GM21529 (cell line): Measurements from ENCODE around the gene SYT5.

Experiments
- ATAC-seq: cut with Tn5 transposase; IDR thresholded peaks from one replicate; pipeline ENCODE4 v1.9.1; 2021; ENCODE audit not compliant: unreplicated experiment

The SYT5 gene

DNA sequence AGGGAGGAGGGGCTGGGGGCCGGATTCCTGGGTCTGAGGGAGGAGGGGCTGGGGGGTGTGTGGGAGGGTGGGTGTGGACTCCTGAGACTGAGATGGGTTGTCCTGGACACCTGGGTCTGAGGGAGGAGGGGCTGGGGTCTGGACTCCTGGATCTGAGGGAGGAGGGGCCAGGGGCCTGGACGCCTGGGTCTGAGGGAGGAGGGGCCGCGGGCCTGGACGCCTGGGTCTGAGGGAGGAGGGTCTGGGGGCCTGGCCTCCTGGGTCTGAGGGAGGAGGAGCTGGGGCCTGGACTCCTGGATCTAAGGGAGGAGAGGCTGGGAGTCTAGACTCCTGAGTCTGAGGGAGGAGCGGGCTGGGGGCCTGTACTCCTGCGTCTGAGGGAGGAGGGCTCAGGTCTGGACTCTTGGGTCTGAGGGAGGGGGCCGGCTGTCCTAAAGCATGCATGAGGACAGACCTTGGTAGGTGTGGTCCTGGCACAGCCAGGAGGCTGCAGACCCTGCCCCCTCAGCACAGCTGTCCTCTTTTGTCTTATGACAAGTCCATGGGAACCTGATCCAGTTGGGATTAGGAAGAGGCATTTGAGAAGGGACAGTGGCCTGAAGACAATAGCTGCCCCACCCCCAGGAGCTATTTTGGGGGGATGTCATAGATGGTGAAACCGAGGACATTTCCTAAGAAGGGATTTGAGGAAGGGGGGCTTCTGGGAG is 32.4 kb downstream of the SYT5 start:
- no peak for ATAC-seq

DNA sequence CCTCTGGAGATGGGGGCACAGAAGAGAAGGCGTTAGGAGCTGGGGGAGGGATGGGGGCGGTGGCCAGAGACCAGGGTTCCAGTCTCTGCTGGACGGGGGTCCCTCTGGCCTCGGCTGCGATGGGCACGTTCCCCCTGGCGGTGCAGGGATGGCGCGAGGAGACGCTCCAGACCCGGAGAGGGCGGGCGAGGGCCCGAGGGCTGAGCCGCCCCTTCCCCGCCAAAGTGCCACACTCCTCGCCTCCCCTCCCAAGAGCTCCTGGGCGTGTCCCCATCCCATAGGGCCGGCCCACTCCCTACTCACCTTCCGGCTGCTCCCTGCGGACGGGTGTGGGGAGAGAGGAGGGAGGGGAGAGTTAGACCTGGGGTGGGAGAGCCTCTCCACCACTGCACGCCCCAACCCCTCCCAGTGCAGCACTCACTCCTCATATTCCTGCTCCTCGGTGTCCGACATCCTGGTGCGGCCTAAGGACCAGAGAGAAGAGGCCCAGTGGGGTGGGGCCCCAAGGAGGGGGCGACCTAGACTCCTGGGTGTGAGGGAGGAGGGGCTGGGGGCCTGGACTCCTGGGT is 33.3 kb downstream of the SYT5 start:
- no peak for ATAC-seq

DNA sequence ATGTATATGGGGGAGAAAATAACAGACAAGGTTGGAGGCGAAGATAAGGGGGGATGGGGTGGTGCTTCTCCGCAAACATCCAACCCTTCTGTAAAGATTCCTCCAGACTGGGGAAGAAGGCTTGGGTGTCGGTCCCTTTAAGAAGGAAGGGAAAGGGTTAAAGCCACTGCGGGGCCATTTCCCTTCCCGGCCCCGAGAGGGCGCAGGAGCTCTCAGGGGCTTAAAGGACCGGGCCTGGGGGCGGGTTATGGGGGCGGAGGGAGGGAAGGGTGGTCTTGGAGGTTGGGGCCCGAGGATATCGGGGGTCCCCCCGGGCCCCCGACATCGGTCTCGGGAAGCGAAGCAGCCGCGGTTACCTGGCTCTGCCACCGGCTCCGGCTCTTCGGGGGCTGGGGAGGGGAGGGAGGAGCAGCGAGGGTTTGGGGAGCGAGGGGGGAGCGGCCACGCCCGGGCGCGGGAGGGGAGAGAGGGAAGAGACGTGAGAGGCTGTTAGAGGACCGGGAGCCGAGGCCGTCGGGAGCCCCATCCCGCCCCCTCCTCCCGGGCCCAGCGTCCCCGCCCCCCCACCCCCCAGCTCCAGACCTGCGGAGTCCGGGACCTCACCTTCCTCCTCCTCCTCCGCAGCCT is 33.9 kb downstream of the SYT5 start:
- ATAC-seq: no peak

DNA sequence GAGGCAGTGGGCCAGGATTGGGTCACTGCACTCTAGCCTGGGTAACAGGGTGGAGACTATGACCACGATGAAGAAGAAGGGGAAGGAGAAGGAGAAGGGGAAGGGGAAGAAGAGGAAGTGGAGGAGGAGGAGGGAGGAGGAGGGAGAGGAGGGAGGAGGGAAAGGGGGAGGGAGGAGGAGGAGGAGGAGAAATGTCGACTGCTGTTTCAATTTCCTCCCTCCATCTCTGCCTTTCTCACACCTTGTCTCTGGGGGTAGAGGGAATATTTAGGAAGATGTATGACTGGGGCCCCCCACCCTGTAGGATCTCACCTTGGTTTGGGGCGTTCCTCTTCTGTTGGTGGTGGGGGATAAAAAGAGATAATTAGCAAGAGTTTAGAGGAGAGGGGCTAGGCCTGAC is 34.9 kb downstream of the SYT5 start:
- ATAC-seq: no peak

DNA sequence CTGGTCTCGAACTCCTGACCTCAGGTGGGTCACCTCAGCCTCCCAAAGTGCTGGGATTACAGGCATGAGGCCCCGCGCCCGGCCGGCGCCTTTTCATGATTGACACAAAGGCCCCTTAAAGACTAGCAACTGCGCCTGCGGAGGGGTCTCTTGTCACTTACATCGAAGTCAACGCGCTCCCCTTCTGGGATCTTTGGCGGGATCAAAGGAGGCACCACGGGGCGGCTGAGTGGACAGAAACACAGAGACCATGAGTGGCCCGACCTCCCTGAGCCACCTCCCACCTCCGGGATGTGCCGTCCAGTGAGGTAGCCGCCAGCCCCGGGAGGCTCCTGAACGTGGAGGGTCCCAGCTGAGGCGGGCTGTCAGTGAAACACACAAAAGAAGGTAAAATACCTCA is 38.4 kb downstream of the SYT5 start:
- no peak for ATAC-seq

DNA sequence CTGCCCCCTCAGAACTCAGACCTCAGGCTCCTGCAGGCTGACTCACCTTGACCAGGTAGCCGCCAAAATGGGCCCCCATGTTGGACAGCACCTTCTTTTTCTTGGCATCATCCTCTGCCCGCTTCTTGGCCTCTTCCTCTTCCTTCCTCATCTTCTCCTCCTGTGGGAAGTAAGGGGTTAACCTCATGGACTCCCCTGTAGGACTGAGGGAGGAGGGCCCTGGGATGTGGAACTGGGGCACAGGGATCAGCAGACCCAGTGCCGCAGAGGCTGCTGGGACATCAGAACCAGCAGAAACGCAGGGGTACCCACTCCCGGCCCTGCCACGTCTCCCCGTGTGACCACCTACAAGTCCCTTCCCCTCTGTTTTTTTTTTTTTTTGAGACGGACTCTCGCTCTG is 42.2 kb downstream of the SYT5 start:
- no peak for ATAC-seq

DNA sequence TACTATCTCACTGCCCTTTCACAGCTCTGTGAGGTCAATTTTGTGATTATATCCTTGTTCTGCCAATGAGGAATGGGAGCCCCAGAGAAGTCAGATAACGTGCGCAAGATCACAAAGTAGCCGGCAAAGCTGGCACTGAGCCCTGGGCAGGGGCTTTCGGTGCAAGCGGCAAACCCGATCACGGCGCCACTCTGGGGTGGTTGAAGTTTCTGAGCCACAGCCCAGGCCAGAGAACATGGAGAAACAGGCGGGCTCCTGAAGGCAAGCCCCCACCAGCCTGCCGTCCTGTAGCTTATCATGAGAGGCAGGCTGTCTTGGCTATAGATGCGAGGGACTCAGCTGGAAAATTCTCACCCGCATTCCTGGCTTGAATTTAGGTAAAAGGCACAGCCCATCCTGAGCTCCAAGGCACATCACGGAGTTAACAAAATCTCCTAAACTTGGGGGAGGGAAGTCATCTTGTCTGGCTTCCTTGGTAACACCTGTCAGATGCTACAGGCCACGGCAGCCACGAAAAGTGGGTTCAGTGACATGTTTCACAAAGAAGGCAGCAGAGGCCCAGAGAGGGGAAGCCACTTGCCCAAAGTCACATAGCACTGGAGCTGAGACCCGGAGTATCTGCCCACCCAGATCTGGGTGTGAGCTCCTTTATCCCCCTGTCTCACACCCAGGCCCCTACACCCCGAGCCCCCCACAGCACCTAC is 43.5 kb downstream of the SYT5 start:
- ATAC-seq: no peak

DNA sequence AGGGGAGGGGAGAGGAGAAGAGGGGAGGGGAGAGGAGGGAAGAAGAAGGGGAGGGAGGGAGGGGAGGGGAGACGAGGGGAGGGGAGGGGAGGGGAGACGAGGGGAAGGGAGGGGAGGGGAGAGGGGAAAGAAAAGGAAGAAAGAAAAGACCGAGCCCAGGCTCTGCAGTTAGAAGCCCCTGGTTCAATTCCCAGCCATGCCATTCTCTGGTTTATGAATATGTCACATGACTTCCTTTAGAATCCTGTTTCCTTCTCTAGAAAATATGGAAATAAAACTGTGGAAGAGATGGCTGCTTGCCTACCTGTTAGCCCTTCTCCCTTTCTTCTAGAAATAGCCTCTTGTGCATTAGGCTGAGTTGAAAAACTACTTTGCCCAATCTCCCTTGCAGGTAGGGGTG is 45.4 kb downstream of the SYT5 start:
- ATAC-seq: no peak

DNA sequence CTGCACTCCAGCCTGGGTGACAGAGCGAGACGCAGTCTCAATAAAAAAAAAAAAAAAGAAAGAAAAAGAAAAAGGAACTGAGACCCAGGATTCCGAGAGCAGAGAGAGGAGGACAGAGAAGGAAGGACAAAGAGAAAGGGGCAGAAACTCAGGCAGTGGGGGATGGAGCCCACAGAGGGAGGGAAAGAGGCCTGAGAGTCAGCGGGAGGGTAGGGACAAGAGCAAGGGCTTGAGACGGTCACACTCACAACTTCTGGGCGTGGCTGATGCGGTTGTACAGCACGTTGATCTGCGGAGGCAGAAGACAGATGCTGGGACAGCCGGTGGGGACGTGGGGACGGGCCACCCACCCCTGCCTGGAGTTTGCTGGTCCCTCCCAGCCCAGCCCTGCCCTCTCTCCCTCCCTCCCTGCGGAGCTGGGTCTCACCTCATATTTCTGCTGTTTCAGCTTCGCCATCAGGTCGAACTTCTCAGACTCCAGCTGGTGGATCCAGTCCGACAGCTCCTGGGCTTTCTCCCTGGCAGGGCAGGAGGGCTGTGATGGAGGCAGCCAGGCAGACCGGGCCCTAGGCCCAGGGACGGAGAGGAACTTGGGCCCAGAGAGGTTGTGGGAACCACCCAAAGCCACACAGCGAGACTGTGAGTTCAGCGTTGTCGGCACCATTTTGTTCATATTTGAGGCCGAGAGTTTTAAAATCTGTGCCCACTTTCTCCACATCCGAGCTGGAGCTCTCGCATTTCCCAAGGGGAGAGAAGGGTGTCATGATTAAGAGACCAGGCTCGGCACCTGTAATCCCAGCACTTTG is 46.2 kb downstream of the SYT5 start:
- no peak for ATAC-seq

DNA sequence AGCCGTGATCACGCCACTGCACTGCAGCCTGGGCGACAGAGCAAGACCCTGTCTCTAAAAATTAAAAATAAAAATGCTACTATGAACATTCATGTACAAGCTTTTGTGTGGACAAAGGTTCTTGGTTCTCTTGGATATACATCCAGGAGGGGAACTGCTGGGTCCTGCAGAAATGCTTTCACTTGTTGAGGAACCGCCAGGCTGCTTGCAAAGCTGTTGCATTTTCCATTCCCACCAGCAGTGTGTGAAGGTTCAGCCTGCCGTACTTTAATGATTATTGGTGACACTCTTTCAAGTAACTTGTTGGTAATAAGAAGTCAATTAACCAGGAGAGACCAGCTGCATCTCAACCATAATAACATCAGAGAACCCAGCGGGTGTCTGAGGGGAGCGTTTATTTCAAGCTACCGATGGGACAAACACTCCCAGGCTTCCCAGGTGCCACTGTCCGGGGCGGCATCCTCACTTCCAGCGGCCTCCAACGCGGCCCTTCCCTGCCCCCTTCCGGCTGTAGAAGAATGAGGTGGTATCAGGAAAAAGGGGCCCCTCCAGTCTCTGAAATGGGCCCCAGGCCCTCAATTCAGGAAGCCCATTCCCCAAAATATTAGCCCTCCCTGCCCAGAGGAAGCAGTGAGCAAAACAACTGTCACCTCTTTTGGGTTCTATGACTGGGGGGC is 47.5 kb downstream of the SYT5 start:
- no peak for ATAC-seq

DNA sequence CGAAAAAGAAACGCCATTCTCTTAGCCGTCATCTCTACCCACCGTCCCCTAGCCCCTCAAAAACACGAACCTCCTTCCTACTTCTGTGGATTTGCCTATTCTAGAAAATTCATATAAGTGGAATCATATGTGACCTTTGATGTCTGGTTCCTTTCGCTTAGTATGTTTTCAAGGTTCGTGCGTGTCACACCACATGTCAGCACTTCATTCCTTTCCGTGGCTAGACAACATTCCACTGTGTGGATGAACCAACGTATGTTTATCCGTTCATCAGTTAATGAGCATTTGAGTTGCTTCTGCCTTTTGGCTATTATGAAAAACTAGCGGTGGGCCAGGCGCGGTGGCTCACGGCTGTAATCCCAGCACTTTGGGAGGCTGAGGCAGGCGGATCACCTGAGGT is 48.7 kb downstream of the SYT5 start:
- ATAC-seq: no peak
